WTC11 (cell line): ENCODE measurements around the gene BMP5. TPM values are rescaled to one million over a fixed set of nuclear protein-coding genes. Genes with fewer than 3 reads are reported as not detected.

ENCODE experiments used
- ATAC-seq: fragments of 200-7000 bp; cut with Tn5 transposase; 2 replicates; pipeline ENCODE4 v1.10.0; 2021; ENCODE audit warnings: mild to moderate bottlenecking, moderate library complexity
- CTCF ChIA-PET: fragments of 300-600 bp; sonication (Branson Sonifier 250); formaldehyde crosslinking; loops from one replicate; lab custom pipeline; 2021; ENCODE audit warnings: antibody characterized with exemption; lab: Charles Lee
- POLR2A ChIA-PET: fragments of 350-600 bp; sonication (Branson Sonifier 250); formaldehyde crosslinking; loops from one replicate; lab custom pipeline; 2021; ENCODE audit warnings: antibody characterized with exemption; lab: Charles Lee
- DNase-seq: peaks from one replicate; pipeline ENCODE4 v3.0.0; 2021; ENCODE audit warnings: low spot score
- H3K27ac Mint-ChIP-seq: 2 replicates; pipeline ENCODE4 v1.8.0; 2021; ENCODE audit warnings: mixed read lengths
- H3K27me3 Mint-ChIP-seq: 2 replicates; pipeline ENCODE4 v1.8.0; 2021; ENCODE audit warnings: low read depth, mild to moderate bottlenecking, moderate library complexity, mixed read lengths
- H3K36me3 Mint-ChIP-seq: 2 replicates; pipeline ENCODE4 v1.8.0; 2021; ENCODE audit warnings: mixed read lengths
- H3K4me1 Mint-ChIP-seq: 2 replicates; pipeline ENCODE4 v1.8.0; 2022; ENCODE audit warnings: mixed read lengths
- H3K4me3 Mint-ChIP-seq: 2 replicates; pipeline ENCODE4 v1.8.0; 2021; ENCODE audit warnings: mild to moderate bottlenecking, moderate library complexity, mixed read lengths
- H3K9me3 Mint-ChIP-seq: 2 replicates; pipeline ENCODE4 v1.8.0; 2021; ENCODE audit warnings: mixed read lengths
- ATF1 ChIP-seq: sonication (generic); formaldehyde crosslinking; IDR thresholded peaks from 2 replicates; pipeline ENCODE4 v1.8.1; 2023; ENCODE audit warnings: mild to moderate bottlenecking, moderate library complexity, missing genetic modification reagents
- ESRRA ChIP-seq: sonication (generic); formaldehyde crosslinking; IDR thresholded peaks from 2 replicates; pipeline ENCODE4 v1.8.1; 2022; ENCODE audit warnings: mild to moderate bottlenecking, missing genetic modification reagents, borderline replicate concordance
- GABPB1 ChIP-seq: sonication (generic); formaldehyde crosslinking; IDR thresholded peaks from 2 replicates; pipeline ENCODE4 v1.8.1; 2023; ENCODE audit warnings: mild to moderate bottlenecking, missing genetic modification reagents
- GTF2I ChIP-seq: fragments of 250-450 bp; sonication (Bioruptor Pico); conservative IDR thresholded peaks from 2 replicates; pipeline ENCODE4 v1.4.0; 2021; ENCODE audit warnings: mild to moderate bottlenecking
- IRF2 ChIP-seq: sonication (generic); formaldehyde crosslinking; IDR thresholded peaks from 2 replicates; pipeline ENCODE4 v1.8.0; 2022; ENCODE audit warnings: low read depth, missing genetic modification reagents, borderline replicate concordance
- NR2C2 ChIP-seq: sonication (generic); formaldehyde crosslinking; IDR thresholded peaks from 2 replicates; pipeline ENCODE4 v1.8.0; 2022; ENCODE audit warnings: mild to moderate bottlenecking, missing genetic modification reagents
- OVOL2 ChIP-seq: fragments of 250-450 bp; sonication (Bioruptor Pico); IDR thresholded peaks from 2 replicates; pipeline ENCODE4 v1.9.0; 2021; ENCODE audit warnings: mild to moderate bottlenecking, borderline replicate concordance
- SOX15 ChIP-seq: fragments of 250-450 bp; sonication (Bioruptor Pico); IDR thresholded peaks from 2 replicates; pipeline ENCODE4 v1.9.0; 2021; ENCODE audit warnings: mild to moderate bottlenecking
- ZNF121 ChIP-seq: sonication (generic); formaldehyde crosslinking; IDR thresholded peaks from 2 replicates; pipeline ENCODE4 v1.8.0; 2023; ENCODE audit warnings: missing genetic modification reagents
- ZNF263 ChIP-seq: sonication (generic); formaldehyde crosslinking; IDR thresholded peaks from 2 replicates; pipeline ENCODE4 v1.8.1; 2022; ENCODE audit warnings: low read depth, mild to moderate bottlenecking, moderate library complexity, missing genetic modification reagents
- ZNF416 ChIP-seq: fragments of 250-450 bp; sonication (Bioruptor Pico); IDR thresholded peaks from 2 replicates; pipeline ENCODE4 v1.9.0; 2021; ENCODE audit warnings: mild to moderate bottlenecking, inconsistent platforms
- total RNA-seq: library from RNA; stranded (reverse); gene quantifications from 3 replicates; pipeline ENCODE4 v1.2.3, GENCODE V29; 2021
- TF ChIP-seq, protein P1 (sequence below): sonication (generic); formaldehyde crosslinking; IDR thresholded peaks from 2 replicates; pipeline ENCODE4 v1.8.0; 2022; ENCODE audit warnings: mild to moderate bottlenecking, missing genetic modification reagents
- TF ChIP-seq, protein P2 (sequence below): sonication (generic); formaldehyde crosslinking; IDR thresholded peaks from 2 replicates; pipeline ENCODE4 v1.8.1; 2023; ENCODE audit warnings: mild to moderate bottlenecking, missing genetic modification reagents
- TF ChIP-seq, protein P3 (sequence below): sonication (generic); formaldehyde crosslinking; IDR thresholded peaks from 2 replicates; pipeline ENCODE4 v1.8.0; 2022; ENCODE audit warnings: mild to moderate bottlenecking, missing genetic modification reagents
- TF ChIP-seq, protein P4 (sequence below): sonication (generic); formaldehyde crosslinking; IDR thresholded peaks from 2 replicates; pipeline ENCODE4 v1.8.1; 2023; ENCODE audit warnings: mild to moderate bottlenecking, moderate library complexity, missing genetic modification reagents
- TF ChIP-seq, protein P5 (sequence below): sonication (generic); formaldehyde crosslinking; IDR thresholded peaks from 2 replicates; pipeline ENCODE4 v1.8.0; 2022; ENCODE audit warnings: mild to moderate bottlenecking, missing genetic modification reagents

BMP5 gene
- total RNA-seq, 1 experiment from 2014 or later: not detected

DNA sequence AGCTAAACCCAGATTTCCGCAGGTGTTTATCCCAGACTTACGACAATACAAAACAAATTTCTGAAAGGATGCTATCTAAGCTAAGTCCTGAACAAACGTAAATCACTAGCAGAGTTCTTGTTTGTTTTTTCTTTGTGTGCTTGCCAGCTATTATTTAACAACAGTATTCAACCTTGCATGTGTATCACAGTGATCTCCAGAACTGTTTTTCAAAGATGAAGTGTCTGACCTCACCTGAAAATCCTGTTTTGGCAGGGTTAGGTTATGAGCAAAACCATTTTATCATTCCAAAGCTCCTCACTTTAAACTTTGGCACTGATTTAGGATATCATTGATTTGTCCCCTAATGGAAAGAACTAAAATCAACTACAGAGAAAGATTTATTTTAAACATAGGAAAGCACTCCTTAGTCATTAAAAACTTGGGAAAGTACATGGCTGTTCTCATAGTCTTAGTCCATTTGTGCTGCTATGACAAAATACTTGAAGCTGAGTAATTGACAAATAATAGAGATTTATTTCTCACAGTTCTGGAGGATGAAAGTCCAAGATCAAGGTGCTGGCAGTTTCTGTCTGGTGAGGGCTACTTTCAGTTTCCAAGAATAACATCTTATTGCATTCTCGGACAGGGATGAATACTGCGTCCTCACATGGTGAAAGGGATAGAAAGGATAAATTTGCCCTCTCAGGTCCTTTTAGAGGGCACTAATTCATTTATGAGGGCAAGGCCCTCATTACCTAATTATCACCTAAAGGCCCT is 20.8 kb upstream of the BMP5 start:
- Mint-ChIP-seq H3K4me3 (no peak overlapping the region), H3K4me1 (peaks cover 19% of the 10 kb centered on the region), H3K27me3 (no peaks in the 10 kb centered on the region), H3K9me3 (no peaks in the 10 kb centered on the region), H3K27ac (no peak overlapping the region), H3K36me3 (no peaks in the 10 kb centered on the region)
- POLR2A ChIA-PET: no interaction called here
- no peak for DNase-seq
- CTCF ChIA-PET: no interaction called here
- TF ChIP-seq SOX15 (CRISPR knock-in tag) (no peak), ZNF416 (CRISPR knock-in tag) (no peak), ZNF263 (CRISPR knock-in tag) (no peak), GTF2I (CRISPR knock-in tag) (no peak), IRF2 (no peak), GABPB1 (no peak), ZNF121 (CRISPR knock-in tag) (no peak), OVOL2 (CRISPR knock-in tag) (no peak), ESRRA (CRISPR knock-in tag) (no peak), ATF1 (CRISPR knock-in tag) (no peak)
- TF ChIP-seq, protein P1, sequence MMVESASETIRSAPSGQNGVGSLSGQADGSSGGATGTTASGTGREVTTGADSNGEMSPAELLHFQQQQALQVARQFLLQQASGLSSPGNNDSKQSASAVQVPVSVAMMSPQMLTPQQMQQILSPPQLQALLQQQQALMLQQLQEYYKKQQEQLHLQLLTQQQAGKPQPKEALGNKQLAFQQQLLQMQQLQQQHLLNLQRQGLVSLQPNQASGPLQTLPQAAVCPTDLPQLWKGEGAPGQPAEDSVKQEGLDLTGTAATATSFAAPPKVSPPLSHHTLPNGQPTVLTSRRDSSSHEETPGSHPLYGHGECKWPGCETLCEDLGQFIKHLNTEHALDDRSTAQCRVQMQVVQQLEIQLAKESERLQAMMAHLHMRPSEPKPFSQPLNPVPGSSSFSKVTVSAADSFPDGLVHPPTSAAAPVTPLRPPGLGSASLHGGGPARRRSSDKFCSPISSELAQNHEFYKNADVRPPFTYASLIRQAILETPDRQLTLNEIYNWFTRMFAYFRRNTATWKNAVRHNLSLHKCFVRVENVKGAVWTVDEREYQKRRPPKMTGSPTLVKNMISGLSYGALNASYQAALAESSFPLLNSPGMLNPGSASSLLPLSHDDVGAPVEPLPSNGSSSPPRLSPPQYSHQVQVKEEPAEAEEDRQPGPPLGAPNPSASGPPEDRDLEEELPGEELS (CRISPR knock-in tag): no peak
- TF ChIP-seq, protein P2, sequence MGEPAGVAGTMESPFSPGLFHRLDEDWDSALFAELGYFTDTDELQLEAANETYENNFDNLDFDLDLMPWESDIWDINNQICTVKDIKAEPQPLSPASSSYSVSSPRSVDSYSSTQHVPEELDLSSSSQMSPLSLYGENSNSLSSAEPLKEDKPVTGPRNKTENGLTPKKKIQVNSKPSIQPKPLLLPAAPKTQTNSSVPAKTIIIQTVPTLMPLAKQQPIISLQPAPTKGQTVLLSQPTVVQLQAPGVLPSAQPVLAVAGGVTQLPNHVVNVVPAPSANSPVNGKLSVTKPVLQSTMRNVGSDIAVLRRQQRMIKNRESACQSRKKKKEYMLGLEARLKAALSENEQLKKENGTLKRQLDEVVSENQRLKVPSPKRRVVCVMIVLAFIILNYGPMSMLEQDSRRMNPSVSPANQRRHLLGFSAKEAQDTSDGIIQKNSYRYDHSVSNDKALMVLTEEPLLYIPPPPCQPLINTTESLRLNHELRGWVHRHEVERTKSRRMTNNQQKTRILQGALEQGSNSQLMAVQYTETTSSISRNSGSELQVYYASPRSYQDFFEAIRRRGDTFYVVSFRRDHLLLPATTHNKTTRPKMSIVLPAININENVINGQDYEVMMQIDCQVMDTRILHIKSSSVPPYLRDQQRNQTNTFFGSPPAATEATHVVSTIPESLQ (CRISPR knock-in tag): no peak
- TF ChIP-seq, protein P3, sequence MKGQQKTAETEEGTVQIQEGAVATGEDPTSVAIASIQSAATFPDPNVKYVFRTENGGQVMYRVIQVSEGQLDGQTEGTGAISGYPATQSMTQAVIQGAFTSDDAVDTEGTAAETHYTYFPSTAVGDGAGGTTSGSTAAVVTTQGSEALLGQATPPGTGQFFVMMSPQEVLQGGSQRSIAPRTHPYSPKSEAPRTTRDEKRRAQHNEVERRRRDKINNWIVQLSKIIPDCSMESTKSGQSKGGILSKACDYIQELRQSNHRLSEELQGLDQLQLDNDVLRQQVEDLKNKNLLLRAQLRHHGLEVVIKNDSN (CRISPR knock-in tag): no peak
- no peak for ATAC-seq

DNA sequence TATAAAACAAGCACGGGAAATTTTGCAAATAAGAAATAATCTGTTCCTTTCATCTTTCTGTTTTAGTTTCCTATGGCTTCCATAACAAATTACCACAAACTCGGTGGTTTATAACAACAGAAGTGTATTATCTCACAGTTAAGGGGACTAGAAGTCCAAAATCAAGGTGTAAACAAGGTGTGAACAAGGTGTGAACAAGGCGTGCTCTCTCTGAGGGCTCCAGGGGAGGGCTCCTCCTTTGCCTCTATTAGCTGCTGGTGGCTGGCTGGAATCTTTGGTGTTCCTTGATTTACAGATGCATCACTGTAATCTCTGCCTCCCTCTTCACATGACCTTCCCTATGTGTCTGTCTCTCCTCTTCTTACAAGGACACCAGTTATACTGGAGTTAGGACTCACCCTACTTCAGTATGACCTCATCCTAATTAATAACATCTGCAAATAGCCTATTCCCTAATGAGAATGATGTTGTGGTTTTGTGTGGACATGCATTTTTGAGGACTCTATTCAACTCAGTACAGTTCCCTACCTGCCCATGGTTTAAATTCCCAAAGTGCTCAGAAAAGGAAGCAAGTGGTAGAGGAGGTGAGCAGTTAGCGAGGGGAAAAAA is 17.5 kb upstream of the BMP5 start:
- TF ChIP-seq, protein P4, sequence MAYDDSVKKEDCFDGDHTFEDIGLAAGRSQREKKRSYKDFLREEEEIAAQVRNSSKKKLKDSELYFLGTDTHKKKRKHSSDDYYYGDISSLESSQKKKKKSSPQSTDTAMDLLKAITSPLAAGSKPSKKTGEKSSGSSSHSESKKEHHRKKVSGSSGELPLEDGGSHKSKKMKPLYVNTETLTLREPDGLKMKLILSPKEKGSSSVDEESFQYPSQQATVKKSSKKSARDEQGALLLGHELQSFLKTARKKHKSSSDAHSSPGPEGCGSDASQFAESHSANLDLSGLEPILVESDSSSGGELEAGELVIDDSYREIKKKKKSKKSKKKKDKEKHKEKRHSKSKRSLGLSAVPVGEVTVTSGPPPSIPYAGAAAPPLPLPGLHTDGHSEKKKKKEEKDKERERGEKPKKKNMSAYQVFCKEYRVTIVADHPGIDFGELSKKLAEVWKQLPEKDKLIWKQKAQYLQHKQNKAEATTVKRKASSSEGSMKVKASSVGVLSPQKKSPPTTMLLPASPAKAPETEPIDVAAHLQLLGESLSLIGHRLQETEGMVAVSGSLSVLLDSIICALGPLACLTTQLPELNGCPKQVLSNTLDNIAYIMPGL (CRISPR knock-in tag): no peak
- no peak for TF ChIP-seq NR2C2 (CRISPR knock-in tag)
- TF ChIP-seq, protein P5, sequence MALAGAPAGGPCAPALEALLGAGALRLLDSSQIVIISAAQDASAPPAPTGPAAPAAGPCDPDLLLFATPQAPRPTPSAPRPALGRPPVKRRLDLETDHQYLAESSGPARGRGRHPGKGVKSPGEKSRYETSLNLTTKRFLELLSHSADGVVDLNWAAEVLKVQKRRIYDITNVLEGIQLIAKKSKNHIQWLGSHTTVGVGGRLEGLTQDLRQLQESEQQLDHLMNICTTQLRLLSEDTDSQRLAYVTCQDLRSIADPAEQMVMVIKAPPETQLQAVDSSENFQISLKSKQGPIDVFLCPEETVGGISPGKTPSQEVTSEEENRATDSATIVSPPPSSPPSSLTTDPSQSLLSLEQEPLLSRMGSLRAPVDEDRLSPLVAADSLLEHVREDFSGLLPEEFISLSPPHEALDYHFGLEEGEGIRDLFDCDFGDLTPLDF: no peak
- TF ChIP-seq, all 79 proteins: peak for 0
- peaks cover 14% of the 10 kb centered on the region for H3K4me1 Mint-ChIP-seq
- ChIA-PET CTCF (no interaction called here), POLR2A (no interaction called here)
- H3K36me3 Mint-ChIP-seq: no peaks in the 10 kb centered on the region
- ATAC-seq (no peak), DNase-seq (no peak)
- H3K27ac Mint-ChIP-seq: no peak overlapping the region
- no peak overlapping the region for H3K4me3 Mint-ChIP-seq
- H3K9me3 Mint-ChIP-seq: no peaks in the 10 kb centered on the region
- H3K27me3 Mint-ChIP-seq: no peaks in the 10 kb centered on the region
